ENCODE measurements around the gene UNC5A.

The UNC5A gene

GRCh38 chr5:176781638-176782570 lies 28.5 kb upstream of the UNC5A start:
- no peak for DNase-seq

GRCh38 chr5:176784218-176785165 lies 25.9 kb upstream of the UNC5A start:
- no peak for DNase-seq

GRCh38 chr5:176785184-176786145 lies 24.9 kb upstream of the UNC5A start:
- no peak for DNase-seq

- no peak for DNase-seq
Observed at GRCh38 chr5:176787676-176788075, 22.7 kb upstream of the UNC5A start.

DNA sequence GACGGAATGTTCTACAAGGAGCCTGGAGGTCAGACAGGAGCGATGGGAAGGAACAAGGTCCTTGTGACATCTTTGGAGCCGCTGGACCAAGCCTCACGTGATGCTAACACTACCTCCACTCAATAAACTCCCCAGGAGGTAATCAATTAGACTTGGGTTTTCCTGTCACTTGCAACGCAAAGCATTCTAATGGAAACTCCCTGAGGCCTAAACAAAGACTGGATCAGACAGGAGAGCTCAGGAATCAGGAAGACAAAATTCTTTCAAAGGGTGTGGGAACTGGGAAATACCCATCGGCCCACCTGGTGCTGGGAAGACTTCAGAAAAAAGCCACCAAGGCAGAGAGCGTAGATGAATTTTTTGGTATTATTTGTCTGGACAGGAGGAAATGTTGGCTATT lies 22.3 kb upstream of the UNC5A start:
- no peak for DNase-seq

DNA sequence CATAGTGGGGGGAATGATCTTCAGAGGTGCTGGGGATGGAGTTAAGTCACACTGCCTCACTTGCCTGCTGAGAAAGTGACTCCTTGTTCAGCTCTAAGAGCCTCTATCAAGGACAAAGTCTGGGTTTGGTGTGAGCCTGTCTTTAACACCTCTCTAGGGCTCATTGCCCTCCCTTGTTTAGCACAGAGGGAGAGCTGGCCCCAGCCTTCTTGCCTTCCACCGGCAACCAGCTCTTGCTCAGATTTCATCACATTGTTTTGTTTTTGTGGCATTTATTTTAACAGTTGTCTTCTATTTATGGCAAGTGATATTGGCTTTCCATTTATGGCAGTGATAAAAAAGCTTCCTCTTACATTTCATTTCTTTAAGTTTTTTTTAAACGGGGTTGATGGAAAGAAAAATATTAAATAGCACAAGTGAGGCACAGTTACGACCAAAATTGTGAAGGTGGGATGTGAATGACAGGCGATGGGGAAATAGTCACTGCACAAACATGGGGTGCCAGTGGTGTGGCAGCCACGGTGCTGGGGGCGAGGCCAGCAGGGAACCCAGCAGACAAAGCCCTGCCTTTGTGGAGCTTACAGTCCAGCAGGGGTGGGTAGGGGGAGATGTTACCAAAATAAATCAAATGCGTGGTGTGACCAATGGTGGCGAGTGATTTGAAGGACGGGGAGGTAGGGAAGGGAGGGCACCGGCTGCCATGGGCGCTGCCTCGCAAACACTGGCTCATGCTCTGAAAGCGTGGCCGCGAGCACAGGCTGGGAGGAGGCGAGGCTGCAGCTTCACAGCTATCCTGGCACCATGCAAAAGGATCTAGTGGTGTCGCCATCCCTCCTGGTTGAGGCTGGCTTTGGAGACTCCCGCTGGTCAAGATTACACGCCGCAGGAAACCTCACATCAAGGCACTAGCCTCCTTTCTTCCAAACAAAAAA lies 21.2 kb upstream of the UNC5A start:
- peak; percentile 21 for DNase-seq

GRCh38 chr5:176789873-176790615 lies 20.3 kb upstream of the UNC5A start:
- DNase-seq, result no peak

DNA sequence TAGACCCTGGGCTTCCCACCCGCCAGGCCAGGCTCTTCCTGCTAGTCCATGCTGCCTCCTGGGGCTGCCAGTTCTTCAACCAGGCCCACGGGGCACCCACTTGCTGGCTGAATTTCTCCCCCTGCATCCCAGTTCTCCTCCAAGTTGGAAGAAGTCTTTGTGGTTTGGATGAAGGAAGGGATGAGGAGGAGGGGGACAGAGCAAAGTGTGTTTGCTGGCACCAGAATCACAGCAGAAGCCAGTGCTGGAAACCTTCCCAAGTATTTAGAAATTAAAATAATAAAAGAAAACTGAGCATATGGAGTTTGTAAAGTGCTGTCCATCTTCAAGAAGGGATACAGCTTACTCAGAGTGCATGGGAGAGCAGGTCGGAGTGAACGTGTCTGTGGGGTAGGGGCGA lies 19.4 kb upstream of the UNC5A start:
- no peak for DNase-seq

DNA sequence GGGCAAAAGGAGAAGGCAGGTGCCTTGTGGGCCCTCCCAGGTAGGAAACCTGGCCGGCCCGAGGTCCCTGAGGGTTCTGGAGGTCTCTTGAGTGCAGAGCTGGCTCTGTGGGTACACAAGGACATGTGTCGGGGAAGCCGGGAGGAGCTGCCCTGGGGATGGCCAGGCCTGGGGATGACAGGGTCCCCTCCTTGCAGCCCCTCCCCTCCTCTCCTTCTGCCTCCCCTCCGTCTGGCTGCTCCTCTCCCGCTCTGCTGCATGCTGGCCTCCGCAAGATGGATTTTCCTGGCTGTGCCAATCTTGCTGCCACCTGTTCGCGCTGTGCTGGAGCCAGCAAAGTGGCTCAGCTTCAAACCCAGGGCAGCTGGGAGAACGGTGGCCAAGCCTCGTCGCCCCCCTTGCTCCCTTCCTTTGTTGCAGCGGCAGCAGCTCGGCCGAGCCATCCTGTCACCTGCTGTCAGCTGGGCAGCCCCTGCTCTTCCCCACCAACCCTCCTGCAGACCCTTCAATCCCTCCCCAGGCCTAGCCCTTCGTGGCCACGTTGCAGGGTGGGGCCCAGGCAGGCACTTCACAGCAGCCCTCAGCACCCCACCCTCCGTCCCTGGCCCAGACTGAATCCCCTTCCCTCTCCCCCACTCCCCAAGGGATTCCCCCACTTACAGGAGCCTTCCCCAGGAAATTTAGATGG lies 17.6 kb upstream of the UNC5A start:
- DNase-seq, result no peak

DNA sequence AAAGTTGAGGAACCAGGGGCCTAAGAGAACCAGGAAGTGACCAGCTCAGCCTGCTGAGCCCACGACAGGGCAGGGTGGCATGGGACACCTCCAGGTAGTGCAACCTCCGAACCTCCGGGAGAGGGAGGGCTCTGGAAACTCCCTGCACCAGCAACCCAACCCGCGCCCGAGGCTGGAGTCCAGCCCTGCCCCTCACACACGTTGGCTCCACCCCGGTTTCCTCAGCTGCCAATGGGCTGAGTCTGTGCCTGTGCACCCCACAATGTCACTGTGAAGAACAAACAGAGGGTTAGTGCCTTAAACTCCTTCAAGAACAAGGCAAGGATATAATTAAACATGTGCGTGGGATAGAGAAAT lies 17.0 kb upstream of the UNC5A start:
- DNase-seq, result no peak

- DNase-seq, result no peak
Observed at GRCh38 chr5:176793736-176794135, 16.6 kb upstream of the UNC5A start.

DNA sequence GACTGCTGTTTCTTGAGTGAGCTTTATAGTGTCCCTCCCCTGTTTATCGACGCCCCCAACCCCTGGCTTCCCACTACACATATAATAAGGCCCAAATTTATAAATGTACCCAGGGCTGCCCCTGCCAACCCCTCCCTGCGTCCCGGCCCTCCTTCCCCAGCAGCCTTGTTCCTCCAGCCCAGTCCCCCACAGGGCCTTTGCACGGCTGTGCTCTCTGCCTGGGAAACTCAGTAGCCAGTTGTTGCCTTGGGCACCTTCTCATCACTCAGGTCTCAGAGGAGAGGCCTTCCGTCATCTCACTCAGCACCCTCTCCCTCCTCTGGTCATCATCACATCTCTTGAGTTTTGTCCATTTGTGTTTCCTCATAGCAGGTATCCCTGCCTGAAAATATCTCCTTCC lies 15.8 kb upstream of the UNC5A start:
- DNase-seq, result no peak

GRCh38 chr5:176796411-176796810 lies 13.9 kb upstream of the UNC5A start:
- DNase-seq, result no peak

DNA sequence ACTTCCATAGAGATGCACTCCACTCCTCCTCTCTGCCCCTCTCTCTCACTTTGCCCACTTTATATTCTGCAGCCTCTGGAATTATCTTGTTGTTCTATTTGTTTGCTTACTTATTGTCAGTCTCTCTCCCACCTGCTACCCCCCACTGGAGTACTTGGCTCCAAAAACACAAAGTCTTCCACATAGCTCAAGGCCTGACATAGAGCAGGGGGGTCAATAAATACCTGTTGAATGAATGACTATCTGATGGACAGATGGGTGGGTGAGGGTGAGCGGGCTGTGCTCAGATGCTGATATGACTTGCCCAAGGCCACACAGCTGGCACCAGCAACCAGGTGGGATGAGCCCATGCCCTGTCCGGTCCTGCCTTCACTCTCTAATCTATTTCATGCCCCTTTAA lies 13.4 kb upstream of the UNC5A start:
- no peak for DNase-seq

GRCh38 chr5:176797456-176798050 lies 12.8 kb upstream of the UNC5A start:
- no peak for DNase-seq

- DNase-seq, result no peak
Observed at GRCh38 chr5:176798086-176798876, 12.1 kb upstream of the UNC5A start.

GRCh38 chr5:176798949-176799348 lies 11.4 kb upstream of the UNC5A start:
- DNase-seq, result no peak

- DNase-seq, result no peak
Observed at GRCh38 chr5:176799488-176799887, 10.9 kb upstream of the UNC5A start.

DNA sequence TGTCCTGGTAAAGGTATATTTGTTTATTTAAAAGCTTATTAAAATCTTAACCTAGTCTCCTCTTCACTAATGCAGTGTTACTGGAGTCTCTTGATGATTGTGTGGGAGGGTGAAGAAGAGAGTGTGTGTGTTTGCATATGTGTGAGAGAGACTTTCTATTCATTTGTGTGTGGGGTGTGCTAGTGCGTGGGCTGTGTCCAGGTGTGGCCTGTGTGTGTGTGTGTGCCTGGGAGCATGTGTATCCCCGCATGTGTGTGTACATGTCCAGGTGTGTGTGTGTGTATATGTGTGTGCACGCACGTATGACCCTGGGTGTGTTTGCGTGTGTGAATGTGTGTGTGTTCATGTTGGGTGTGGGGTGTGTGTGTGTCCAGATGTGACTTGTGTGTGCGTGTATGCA lies 10.3 kb upstream of the UNC5A start:
- DNase-seq, result no peak
